ENCODE data around the gene TTBK2. TPM values are rescaled to one million over a fixed set of nuclear protein-coding genes. Genes with fewer than 3 reads are reported as not detected.

TTBK2 gene
- total RNA-seq, 4 donors from 2014 or later, result 8.3 to 28.8 (median 11.8) TPM

DNA sequence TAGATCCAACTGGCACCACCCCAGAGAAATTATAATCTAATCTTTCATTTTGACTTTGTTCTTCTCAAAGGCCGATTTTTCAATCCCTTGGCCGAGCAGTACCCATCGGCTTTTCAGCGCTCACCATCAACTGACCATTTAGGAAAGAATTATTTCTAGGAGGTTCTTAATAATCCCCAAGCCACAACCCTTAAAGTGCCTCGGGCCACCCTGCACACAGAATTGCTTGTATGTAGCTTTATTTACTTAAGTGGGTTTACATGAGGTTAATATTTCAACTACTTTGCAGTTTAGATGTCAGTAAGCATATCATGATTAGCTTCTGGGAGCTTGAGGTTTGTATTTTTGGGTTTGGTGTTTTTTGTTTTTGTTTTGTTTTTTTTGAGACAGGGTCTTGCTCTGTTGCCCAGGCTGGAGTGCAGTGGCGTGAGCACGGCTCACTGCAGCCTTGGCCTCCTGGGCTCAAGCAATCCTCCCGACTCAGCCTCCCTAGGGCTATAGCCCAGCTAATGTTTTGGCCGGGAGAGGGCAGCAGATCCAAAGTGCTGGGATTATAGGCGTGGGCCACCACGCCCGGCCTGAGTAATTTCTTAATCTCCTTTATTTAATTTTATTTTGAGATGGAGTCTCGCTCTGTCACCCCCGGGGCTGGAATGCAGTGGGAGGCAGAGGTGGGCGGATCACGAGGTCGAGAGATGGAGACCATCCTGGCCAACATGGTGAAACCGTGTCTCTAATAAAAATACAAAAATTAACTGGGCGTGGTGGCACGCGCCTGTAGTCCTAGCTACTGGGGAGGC, 182.8 kb downstream of the TTBK2 start:
- no peak for ATAC-seq (ENCODE audit: low FRiP score)
- DNase-seq (ENCODE audit: low spot score), result no peak
- TF ChIP-seq, protein P1, sequence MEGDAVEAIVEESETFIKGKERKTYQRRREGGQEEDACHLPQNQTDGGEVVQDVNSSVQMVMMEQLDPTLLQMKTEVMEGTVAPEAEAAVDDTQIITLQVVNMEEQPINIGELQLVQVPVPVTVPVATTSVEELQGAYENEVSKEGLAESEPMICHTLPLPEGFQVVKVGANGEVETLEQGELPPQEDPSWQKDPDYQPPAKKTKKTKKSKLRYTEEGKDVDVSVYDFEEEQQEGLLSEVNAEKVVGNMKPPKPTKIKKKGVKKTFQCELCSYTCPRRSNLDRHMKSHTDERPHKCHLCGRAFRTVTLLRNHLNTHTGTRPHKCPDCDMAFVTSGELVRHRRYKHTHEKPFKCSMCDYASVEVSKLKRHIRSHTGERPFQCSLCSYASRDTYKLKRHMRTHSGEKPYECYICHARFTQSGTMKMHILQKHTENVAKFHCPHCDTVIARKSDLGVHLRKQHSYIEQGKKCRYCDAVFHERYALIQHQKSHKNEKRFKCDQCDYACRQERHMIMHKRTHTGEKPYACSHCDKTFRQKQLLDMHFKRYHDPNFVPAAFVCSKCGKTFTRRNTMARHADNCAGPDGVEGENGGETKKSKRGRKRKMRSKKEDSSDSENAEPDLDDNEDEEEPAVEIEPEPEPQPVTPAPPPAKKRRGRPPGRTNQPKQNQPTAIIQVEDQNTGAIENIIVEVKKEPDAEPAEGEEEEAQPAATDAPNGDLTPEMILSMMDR (IDR thresholded peaks at IDR 0.05), result no peak

DNA sequence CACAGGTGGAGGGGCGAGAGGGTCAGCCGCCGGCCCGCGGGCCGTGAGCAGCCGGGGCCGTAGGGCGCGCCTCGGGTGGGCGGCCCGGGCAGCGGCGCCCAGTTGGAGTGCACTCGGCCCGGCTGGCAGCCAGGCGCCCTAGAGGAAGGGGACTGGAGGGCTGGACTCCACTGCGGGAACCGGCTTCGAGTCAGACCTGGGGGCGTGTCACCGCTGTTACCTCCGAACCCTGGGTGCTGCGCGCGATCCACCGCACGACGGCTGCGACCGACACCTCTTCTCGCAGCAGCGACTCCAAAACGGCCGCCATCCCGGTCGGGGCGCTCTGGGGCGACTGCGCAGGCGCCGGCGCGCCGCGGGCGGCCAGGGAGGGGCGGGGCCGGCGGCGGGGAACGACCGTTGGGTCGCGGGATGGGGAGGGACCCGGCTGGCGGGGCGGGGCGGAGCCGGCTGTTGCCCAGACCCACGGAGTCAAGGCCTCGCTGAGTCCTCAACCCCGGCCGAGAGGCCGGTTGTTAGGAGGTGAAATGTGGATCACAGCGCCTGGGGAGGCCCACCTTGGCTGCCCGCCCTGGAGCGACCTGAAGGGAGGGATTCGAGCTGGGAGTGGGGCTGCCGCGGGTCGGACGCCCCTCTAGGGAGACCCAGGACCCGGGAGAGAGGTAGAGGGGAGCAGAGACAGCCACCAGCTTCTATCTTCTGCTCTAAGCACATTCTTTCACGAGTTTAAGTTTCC, 183.6 kb downstream of the TTBK2 start, which contains the start of gene CDAN1:
TSS of gene CDAN1 (minus strand) at position 336 of the 736 bp plus-strand sequence. CDS start at position 310, 26 bp downstream.
- peak; percentile 98 for ATAC-seq (ENCODE audit: low FRiP score)
- peak; percentile 55 for DNase-seq (ENCODE audit: low spot score)
- TF ChIP-seq, protein P1 (IDR thresholded peaks at IDR 0.05), result no peak

DNA sequence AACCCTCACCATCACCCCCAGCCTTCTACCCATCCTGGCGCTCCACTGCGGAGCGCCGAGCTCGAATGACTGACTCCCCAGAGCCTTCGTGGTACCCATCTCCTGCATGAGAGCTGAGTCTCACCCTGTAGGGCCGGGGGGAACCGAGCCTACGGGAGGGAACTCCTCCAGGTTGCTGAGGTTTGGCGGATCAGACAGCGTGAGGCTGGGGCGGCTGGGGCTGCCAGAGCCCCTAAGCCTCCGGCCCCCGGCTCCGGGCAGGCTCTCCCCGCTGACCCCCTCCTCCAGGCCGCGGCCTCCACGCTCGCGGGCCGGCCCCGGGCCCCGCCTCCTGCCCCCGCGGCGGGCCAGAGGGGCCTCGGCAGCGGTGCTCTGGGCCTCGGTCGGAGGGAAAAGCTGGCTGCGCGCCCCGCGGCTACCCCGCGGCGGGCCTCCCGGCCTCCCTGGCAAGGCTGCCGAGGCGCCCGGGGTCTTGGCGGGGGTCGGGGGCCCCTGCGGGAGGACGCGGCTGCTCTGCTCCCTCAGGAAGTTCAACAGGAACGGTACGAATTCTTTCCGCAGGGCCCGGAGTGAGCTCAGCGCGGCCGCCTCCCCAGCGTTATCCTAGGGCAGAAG, 184.3 kb downstream of the TTBK2 start:
- ATAC-seq (ENCODE audit: low FRiP score) (peak; percentile 34), DNase-seq (ENCODE audit: low spot score) (no peak)
- TF ChIP-seq, protein P1 (IDR thresholded peaks at IDR 0.05), result no peak

DNA sequence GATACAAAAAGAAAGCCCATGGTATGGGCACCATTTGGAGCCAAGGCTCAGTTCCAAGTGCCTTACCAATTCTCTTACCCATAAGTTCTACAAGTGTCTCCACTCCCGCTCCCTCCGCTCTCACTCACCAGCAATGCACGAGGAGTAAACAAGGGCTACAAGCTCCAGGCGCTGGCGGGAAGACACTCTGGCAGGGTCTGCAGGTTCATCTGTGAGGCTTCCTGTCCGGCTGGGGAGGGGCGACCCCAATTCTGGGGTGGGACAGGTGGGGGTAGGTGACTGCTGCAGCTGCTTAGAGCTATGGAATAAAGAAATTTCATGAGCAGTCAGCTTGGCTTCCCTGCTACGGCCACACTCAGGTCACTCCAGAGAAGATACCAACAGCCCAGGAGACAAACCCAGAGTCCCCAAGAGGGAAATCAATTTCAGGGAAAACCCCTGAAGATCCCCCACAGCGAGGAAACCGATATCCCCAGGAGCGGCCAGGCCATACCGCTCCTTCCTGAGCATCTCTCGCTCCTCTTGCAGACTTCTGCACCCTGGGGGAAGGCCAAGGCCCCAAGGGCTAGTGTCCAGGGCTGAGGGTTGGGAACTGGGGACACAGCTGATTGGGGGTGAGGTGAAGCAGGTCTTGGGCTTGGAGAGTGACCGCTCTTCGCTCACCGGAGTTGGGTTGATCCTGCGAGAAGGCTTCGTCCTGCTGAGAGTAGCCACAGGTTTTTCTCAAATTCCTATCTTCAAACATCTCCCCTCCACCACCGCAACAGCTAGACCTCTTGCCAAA, 185.0 kb downstream of the TTBK2 start:
- TF ChIP-seq, protein P1 (IDR thresholded peaks at IDR 0.05), result no peak
- ATAC-seq (ENCODE audit: low FRiP score) (no peak), DNase-seq (ENCODE audit: low spot score) (no peak)

DNA sequence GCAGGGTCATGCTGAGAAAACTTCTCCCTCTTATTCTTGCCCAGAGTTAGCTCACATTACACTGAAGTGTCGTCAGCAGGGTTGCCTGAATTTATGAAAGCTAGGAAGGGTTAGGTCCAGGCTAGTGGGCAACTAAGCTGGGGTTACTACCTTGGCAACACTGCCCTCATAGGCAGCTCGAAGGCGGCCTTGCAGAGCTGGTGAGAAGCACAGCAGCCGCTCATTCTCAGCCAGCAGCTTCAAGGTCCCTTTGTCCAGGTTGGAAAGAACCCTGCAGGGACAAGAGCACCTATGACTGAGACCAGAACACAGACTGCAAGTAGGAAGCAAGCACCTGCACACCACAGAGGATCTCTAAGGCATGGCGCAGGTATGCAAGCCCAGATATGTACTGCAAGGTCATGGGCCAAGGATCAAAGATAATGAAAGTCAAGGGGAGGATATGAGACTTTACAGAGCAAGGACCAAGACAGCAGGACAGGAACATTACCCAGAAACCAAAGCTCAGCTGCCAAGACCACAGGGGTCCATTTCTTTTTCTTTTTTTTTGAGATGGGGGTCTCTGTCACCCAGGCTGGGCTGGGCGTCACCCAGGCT, 186.4 kb downstream of the TTBK2 start:
- DNase-seq (ENCODE audit: low spot score) (no peak), ATAC-seq (ENCODE audit: low FRiP score) (no peak)
- TF ChIP-seq, protein P1 (IDR thresholded peaks at IDR 0.05), result no peak

DNA sequence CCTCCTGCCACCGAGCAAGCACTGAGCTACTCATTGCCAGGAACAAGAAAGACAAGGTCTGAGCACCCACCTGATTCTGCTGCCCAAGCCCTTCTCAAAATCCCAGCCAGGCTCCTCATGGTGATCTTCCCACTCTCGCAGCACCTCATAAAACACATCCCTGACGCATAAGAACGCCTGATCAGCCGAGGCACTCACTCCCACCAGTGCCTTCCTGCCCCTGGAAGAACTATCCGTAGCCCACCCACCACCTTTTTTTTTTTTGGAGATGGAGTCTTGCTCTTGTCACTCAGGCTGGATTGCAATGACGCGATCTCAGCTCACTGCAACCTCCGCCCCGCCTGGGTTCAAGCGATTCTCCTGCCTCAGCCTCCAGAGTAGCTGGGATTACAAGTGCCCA, 187.6 kb downstream of the TTBK2 start:
- DNase-seq (ENCODE audit: low spot score) (no peak), ATAC-seq (ENCODE audit: low FRiP score) (no peak)
- TF ChIP-seq, protein P1 (IDR thresholded peaks at IDR 0.05), result no peak
